ENCODE measurements around the gene E2F4.
A peak's percentile ranks its signal among the peaks of the same experiment; 100 is the strongest.

The E2F4 gene

GRCh38 chr16:67210069-67210937 lies 18.3 kb downstream of the E2F4 start:
- no peak for DNase-seq

GRCh38 chr16:67211674-67212073 lies 19.7 kb downstream of the E2F4 start:
- no peak for DNase-seq

DNA sequence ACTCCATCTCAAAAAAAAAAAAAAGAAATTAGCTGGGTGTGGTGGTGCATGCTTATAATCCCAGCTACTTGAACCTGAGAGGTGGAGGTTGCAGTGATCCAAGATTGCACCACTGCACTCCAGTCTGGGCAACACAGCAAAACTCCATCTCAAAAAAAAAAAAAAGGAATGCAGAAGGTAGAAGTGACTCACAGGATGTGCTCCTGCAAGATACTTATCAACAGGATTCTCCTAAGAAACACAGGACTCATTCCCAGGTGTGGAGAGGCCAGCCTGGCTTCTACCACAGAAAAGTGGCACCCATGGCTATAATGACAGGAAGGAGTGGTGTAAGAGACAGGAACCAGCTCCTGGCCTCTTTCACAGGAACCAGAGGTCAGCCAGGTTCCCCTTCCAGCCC lies 20.8 kb downstream of the E2F4 start:
- no peak for DNase-seq

- no peak for DNase-seq
These were observed 21.5 kb downstream of the E2F4 start for GRCh38 chr16:67213197-67214019.

DNA sequence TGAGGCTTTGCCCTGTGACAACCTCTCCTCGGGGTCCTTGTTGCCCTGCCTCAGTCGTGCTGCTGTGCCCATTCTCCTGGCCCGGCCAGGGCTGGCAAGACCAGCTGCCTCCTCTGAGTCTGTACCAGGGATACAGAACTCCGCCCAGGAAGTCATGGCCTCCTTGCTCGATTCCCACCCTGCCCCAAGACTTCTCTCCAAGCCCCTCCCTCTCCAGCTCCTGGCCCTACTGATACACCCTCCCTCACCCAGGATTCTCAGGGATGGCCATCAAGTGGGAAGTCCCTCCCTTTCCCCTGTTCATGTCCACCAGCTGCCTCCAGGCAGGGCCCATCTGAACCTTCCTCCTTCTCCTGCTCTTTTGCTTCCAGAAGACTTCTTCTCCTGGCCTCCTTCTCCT lies 23.8 kb downstream of the E2F4 start:
- DNase-seq = no peak

- DNase-seq = no peak
These were observed 24.9 kb downstream of the E2F4 start for GRCh38 chr16:67216612-67217490.

DNA sequence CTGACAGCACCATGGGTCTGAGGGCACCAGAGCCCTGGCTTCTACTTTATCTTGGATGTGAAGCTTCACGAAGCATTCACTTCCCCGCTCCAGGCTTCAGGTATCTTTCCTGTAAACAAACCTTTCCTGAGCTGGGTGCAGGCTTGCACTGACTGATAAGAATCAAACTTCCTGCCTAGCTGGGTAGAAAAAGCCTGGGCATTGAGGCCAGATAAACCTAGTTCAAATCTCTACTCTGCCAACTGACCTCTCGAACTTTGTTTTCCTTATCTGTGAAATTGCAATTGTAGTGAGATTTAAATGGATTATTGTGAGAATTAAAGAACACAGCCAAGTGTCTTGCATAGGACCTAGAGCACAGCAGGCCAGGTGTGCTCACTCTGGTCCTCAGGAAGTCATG lies 32.0 kb downstream of the E2F4 start:
- no peak for DNase-seq

DNA sequence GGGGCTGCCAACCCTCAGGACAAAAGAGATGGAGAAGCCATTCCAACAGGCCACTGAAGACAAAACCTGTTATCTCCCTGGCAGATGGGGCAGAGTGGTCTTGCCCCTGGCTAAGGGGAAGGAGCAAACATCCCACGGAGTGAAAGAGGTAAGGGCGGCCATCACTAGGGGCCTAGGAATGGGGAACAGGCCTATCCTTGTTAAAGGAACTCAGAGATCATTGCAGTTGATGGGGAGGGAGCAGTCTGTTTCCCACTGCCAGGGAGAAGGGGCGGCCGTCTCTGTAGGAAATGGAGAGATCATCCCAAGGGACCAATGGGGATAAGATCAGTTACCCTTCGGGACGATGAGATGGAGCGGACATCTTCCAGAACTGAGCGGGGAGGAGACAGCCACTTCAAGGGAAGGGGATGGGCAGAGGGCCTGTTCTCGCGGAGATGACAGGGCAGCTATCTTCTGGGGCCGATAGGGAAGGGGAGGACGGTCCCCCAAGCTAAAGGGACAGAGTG lies 34.4 kb downstream of the E2F4 start:
- DNase-seq = no peak

- peak; percentile 97 for DNase-seq
These were observed 35.0 kb downstream of the E2F4 start, which contains the start of gene TMEM208 for GRCh38 chr16:67226804-67227566. TSS of gene TMEM208 (plus strand) at chr16:67227130. CDS start at chr16:67227219, 89 bp downstream.

GRCh38 chr16:67227567-67227921 lies 35.6 kb downstream of the E2F4 start:
- no peak for DNase-seq

DNA sequence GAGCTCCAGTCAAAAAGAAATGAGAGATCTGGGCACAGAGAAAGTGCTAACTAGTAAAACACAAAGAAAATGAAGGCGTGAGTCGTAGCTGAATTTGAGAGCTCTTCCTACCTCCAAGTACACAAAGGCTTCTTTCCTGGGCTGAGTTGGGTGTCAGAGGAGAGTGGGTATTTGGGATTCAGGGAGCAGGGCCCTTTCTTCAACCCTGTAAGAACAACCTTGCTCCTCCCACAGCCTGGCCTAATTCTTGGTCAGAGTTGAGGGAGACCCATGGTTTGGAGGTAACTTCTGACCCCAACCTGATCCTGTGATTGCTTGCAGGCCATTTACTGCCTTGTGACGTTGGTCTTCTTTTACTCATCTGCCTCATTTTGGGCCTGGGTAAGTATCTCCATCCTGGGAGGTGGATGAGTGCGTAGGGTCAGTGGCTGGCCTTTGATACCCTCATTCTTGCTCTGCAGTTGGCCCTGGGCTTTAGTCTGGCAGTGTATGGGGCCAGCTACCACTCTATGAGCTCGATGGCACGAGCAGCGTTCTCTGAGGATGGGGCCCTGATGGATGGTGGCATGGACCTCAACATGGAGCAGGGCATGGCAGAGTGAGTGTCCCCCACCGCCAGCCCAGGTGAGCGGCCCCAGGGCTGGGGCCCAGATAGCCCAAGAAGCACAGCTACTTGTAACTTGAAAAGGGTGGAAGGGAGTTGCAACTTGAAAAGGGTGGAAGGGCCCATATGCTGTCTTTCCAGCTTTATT lies 36.3 kb downstream of the E2F4 start:
- DNase-seq = no peak

- DNase-seq = no peak
These were observed 37.0 kb downstream of the E2F4 start for GRCh38 chr16:67228905-67229304.

GRCh38 chr16:67229906-67230808 lies 38.2 kb downstream of the E2F4 start:
- DNase-seq = no peak

DNA sequence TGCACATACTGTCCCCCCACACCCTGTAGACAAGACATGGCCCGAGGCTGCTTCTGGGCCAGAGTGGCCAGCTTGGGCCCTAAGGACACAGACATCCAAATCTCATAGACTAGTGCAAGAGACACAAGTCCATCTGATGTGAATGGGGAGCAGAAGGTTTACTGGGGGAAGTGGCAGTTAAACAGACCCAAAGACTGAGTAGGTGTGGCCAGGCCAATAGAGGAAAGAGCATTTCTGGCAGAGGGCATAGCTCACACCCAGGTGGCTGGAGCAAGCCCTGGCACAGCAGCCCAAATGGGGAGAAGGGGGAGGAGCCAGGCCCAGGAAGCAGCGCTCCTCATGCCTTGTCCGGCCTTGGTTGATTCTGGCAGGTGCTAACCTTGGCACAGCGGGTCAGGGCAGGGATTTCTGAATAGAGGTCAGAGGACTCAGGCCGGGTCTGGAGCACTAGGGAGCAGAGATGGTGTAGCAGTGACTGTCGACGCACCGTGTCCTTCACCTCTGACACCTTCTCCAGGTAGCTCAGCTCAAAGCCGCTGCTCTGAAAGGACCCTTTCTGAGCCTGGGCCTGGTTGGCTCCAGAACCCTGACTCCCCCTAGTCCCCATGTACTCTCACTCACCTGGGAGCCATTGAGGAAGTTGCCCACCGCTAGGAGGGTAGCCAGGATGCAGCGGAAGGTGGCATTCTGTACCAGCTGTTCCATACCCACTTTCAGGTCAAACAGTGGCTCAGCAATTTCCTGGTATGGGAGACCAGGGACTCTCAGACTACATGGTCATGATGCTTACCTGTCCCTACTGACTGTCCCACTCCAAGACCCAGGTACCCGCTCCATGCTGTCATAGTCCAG lies 39.1 kb downstream of the E2F4 start:
- no peak for DNase-seq

DNA sequence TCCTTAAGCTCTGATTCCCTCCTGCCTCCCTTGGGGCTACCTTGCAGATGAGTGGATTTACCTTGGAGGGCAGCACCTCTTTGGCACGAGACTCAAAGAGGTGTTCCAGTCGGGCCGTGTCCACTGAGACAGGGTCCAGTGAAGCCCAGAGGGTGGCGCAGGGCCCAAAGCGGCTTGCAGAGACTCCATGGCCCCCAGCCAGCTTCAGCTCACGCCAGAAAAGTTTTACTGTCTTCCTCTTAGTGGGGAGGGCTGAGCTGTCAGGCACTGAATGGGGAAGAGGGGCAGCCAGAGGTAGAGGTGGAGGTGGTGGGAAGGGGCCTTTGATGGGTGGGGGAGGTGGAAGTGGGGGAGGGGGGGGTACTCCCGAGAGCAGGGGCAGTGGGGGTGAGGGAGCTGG lies 41.6 kb downstream of the E2F4 start:
- DNase-seq = no peak

DNA sequence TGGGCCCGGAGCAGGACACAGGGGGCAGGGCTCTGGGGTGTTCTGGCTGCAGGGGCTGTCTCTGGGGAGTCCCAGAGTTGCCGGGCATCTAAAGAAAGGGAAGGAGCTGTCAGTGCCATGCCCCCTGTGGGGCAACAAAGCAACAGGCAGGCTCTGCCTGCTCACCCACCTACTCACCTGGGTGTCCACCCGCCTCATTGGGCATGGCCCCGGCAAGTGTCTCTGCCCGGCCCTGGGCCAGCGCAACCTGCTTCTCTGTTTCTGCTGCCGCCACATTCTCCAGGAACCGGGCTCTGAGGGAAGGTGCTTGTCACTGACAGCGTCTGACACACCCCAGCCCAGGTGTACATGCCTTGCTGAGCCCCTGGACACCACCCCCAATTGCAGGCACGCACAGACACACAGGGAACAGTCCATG lies 42.2 kb downstream of the E2F4 start:
- no peak for DNase-seq

GRCh38 chr16:67235816-67236562 lies 44.0 kb downstream of the E2F4 start:
- peak; percentile 71 for DNase-seq

All from stimulated activated naive CD4-positive, alpha-beta T cell treated with Interleukin-2 at 50 U/mL for 16 hours (primary cell).